NT2/D1 (cell line): ENCODE data around the gene NGRN.
"Not testable (repeated sequence)": the region's sequence is repeated elsewhere in the genome, so short reads cannot be mapped to it uniquely, and the experiment has no call there.

ENCODE experiments used
- YY1 ChIP-seq: IDR thresholded peaks from 2 replicates; pipeline ENCODE4 v1.6.1; 2011; ENCODE audit not compliant: insufficient read length, insufficient read depth
- ZNF274 ChIP-seq: IDR thresholded peaks from 2 replicates; pipeline ENCODE4 v1.6.1; 2011; ENCODE audit warnings: mild to moderate bottlenecking, low read depth, low read length

GRCh38 chr15:90280743-90281142 lies 15.3 kb downstream of the NGRN start:
- TF ChIP-seq ZNF274, YY1: not testable (repeated sequence)
